A673 (cell line): Measurements from ENCODE around the gene PTPRQ. TPM values are rescaled to one million over a fixed set of nuclear protein-coding genes. Genes with fewer than 3 reads are reported as not detected.

Experiments
- BruUV-seq: library from RNA; stranded (reverse); fragments of 400-500 nt; replicated peaks from 2 replicates; lab custom pipeline; 2021; lab: Mats Ljungman, UMichigan
- CTCF ChIA-PET: fragments of 300-600 bp; sonication (Branson Sonifier 250); formaldehyde crosslinking; loops from one replicate; lab custom pipeline; 2022; ENCODE audit warnings: antibody characterized with exemption; lab: Charles Lee
- POLR2A ChIA-PET: fragments of 300-600 bp; sonication (Branson Sonifier 250); formaldehyde crosslinking; loops from one replicate; lab custom pipeline; 2022; ENCODE audit warnings: antibody characterized with exemption; ENCODE audit not compliant: low non-redundant PET; lab: Charles Lee
- DNase-seq: peaks from one replicate; pipeline ENCODE4 v3.0.0-alpha.2; 2015; ENCODE audit warnings: low spot score
- H3K27ac ChIP-seq: fragments of 200-600 bp; sonication (generic); 2 replicates; pipeline ENCODE4 v1.5.1; 2016; ENCODE audit warnings: mixed run types, low read depth, mild to moderate bottlenecking, mixed read lengths, antibody characterized with exemption, low read length; ENCODE audit not compliant: poor library complexity, severe bottlenecking
- H3K27me3 ChIP-seq: fragments of 200-600 bp; sonication (generic); replicated peaks from 2 replicates; pipeline ENCODE4 v1.6.1; 2017; ENCODE audit warnings: mixed run types, low read depth, mild to moderate bottlenecking, mixed read lengths, antibody characterized with exemption, low read length; ENCODE audit not compliant: insufficient read depth, poor library complexity
- H3K36me3 ChIP-seq: fragments of 200-600 bp; sonication (generic); 2 replicates; pipeline ENCODE4 v1.6.1; 2016; ENCODE audit warnings: mixed run types, mild to moderate bottlenecking, mixed read lengths, antibody characterized with exemption, low read length; ENCODE audit not compliant: insufficient read depth, poor library complexity, severe bottlenecking
- H3K4me1 ChIP-seq: fragments of 200-600 bp; sonication (generic); 2 replicates; pipeline ENCODE4 v1.6.1; 2017; ENCODE audit warnings: mixed run types, mild to moderate bottlenecking, mixed read lengths, antibody characterized with exemption, low read length; ENCODE audit not compliant: insufficient read depth, poor library complexity, severe bottlenecking
- H3K4me3 ChIP-seq: fragments of 200-600 bp; sonication (generic); 2 replicates; pipeline ENCODE4 v1.5.1; 2016; ENCODE audit warnings: low read depth, mixed run types, mild to moderate bottlenecking, mixed read lengths, low read length; ENCODE audit not compliant: poor library complexity, severe bottlenecking
- H3K9me3 ChIP-seq: fragments of 200-600 bp; sonication (generic); 2 replicates; pipeline ENCODE4 v1.6.1; 2016; ENCODE audit warnings: mixed run types, low read depth, mild to moderate bottlenecking, mixed read lengths, antibody characterized with exemption, low read length; ENCODE audit not compliant: poor library complexity, severe bottlenecking
- CTCF ChIP-seq: fragments of 300-800, 200-600 bp; sonication (generic); conservative IDR thresholded peaks from 2 replicates; pipeline ENCODE4 v1.5.1; 2017; ENCODE audit warnings: low read depth, mild to moderate bottlenecking, antibody characterized with exemption, low read length, moderate library complexity, mixed read lengths
- EZH2 ChIP-seq: fragments of 200-600 bp; sonication (generic); IDR thresholded peaks from 2 replicates; pipeline ENCODE4 v1.6.1; 2017; ENCODE audit warnings: borderline replicate concordance, low read depth, mild to moderate bottlenecking, mixed read lengths, antibody characterized with exemption, low read length; ENCODE audit not compliant: poor library complexity, severe bottlenecking
- intact Hi-C: fragments of 100-400 bp; cut with micrococcal nuclease; formaldehyde crosslinking; loops from one replicate; pipeline ENCODE4 v1.10.0; 2022; ENCODE audit not compliant: unreplicated experiment
- total RNA-seq: library from RNA; stranded (reverse); gene quantifications from 2 replicates; pipeline ENCODE4 v1.2.3, GENCODE V29; 2021

PTPRQ gene
- total RNA-seq, 1 experiment from 2014 or later, result 0.15 TPM

GRCh38 chr12:80690090-80690489, 246.1 kb downstream of the PTPRQ start:
- no peaks in the 10 kb centered on the region for H3K27me3 ChIP-seq
- H3K36me3 ChIP-seq, result no peaks in the 10 kb centered on the region
- no peaks in the 10 kb centered on the region for H3K9me3 ChIP-seq
- no peaks in the 10 kb centered on the region for H3K4me1 ChIP-seq
- ChIA-PET CTCF (no interaction called here), POLR2A (no interaction called here)
- BruUV-seq, result no TSS peak
- no peak overlapping the region for H3K4me3 ChIP-seq
- intact Hi-C loops, result no loop called here
- no peak overlapping the region for H3K27ac ChIP-seq
- no peak for DNase-seq
- TF ChIP-seq CTCF (no peak), EZH2 (no peak)

- BruUV-seq, result no TSS peak
- no peak for DNase-seq
- POLR2A ChIA-PET, result no interaction called here
Measured at GRCh38 chr12:80690513-80690912, 246.5 kb downstream of the PTPRQ start.

GRCh38 chr12:80692114-80692513, 248.1 kb downstream of the PTPRQ start:
- POLR2A ChIA-PET, result no interaction called here
- CTCF ChIA-PET, result no interaction called here
- H3K27me3 ChIP-seq, result no peaks in the 10 kb centered on the region
- intact Hi-C loops, result no loop called here
- H3K4me3 ChIP-seq, result no peak overlapping the region
- H3K27ac ChIP-seq, result no peak overlapping the region
- H3K9me3 ChIP-seq, result no peaks in the 10 kb centered on the region
- DNase-seq, result no peak
- TF ChIP-seq CTCF, result no peak
- TF ChIP-seq EZH2, result no peak
- no peaks in the 10 kb centered on the region for H3K4me1 ChIP-seq
- H3K36me3 ChIP-seq, result no peaks in the 10 kb centered on the region
- BruUV-seq, result no TSS peak

More at GRCh38 chr12:80690513-80690912, 246.5 kb downstream of the PTPRQ start:
- Histone ChIP-seq H3K27me3 (no peaks in the 10 kb centered on the region), H3K27ac (no peak overlapping the region), H3K4me1 (no peaks in the 10 kb centered on the region), H3K9me3 (no peaks in the 10 kb centered on the region), H3K4me3 (no peak overlapping the region), H3K36me3 (no peaks in the 10 kb centered on the region)
- intact Hi-C loops, result no loop called here
- TF ChIP-seq EZH2, result no peak
- TF ChIP-seq CTCF, result no peak
- CTCF ChIA-PET, result no interaction called here
